Ascending aorta (tissue), 2 donors: Measurements from ENCODE around the gene TGIF2. TPM values are rescaled to one million over a fixed set of nuclear protein-coding genes. Genes with fewer than 3 reads are reported as not detected.

Experiments used
- DNase-seq, 2 donors: peaks; one replicate each; pipeline ENCODE4 v3.0.0-alpha.2; 2019; ENCODE audit warnings: low spot score in 2 of 2
- H3K27ac ChIP-seq, 2 donors: fragments of 200-600 bp; sonication (generic); one replicate each; pipeline ENCODE4 v1.5.1; 2016 to 2017; ENCODE audit warnings: mild to moderate bottlenecking in 1 of 2
- H3K27me3 ChIP-seq: fragments of 200-600 bp; sonication (generic); one replicate; pipeline ENCODE4 v1.5.1; 2017
- H3K36me3 ChIP-seq, 2 donors: fragments of 200-600 bp; sonication (generic); one replicate each; pipeline ENCODE4 v1.5.1; 2016
- H3K4me1 ChIP-seq, 2 donors: fragments of 200-600 bp; sonication (generic); one replicate each; pipeline ENCODE4 v1.5.1; 2016 to 2017; ENCODE audit warnings: mild to moderate bottlenecking in 1 of 2
- H3K4me3 ChIP-seq, 2 donors: fragments of 200-600 bp; sonication (generic); one replicate each; pipeline ENCODE4 v1.5.1; 2016 to 2017; ENCODE audit warnings: mild to moderate bottlenecking in 1 of 2
- H3K9me3 ChIP-seq, 2 donors: fragments of 200-600 bp; sonication (generic); one replicate each; pipeline ENCODE4 v1.5.1; 2016
- CTCF ChIP-seq, 3 experiments: fragments of 200-600 bp in 2 of 3; fragments of 450-650 bp in 1 of 3; sonication (generic) in 2 of 3; IDR thresholded peaks; one replicate each; pipeline ENCODE4 v1.5.1; 2016 to 2019; ENCODE audit warnings: antibody characterized with exemption in 3 of 3, mild to moderate bottlenecking in 1 of 3, moderate library complexity in 1 of 3
- intact Hi-C: fragments of 100-400 bp; cut with DNase I; formaldehyde crosslinking; loops from one replicate; pipeline ENCODE4 v1.15.1; 2023
- total RNA-seq: library from RNA; depleted of rRNA; stranded (reverse); fragments of >200 nt; gene quantifications from one replicate; pipeline ENCODE4 v1.1.0, GENCODE V29; 2016

The TGIF2 gene
- total RNA-seq, 1 donor from 2014 or later = 29.8 TPM

- Histone ChIP-seq H3K27me3 (no peaks in the 10 kb centered on the region), H3K4me1 (peaks cover 0 to 18% of the 10 kb centered on the region in 2 donors), H3K36me3 (peaks cover 53 to 57% of the 10 kb centered on the region in 2 donors), H3K27ac (peak overlapping the region in 1 of 2 donors; percentile 39), H3K4me3 (no peak overlapping the region), H3K9me3 (no peaks in the 10 kb centered on the region)
- intact Hi-C loops = loop anchor here (5.0 kb wide), 1 partner anchor 61 kb away; no protein-coding TSS in a partner anchor
- TF ChIP-seq CTCF (IDR thresholded peaks at IDR 0.05) = no peak
- peak in 1 of 2 donors; percentile 42 for DNase-seq
Measured at GRCh38 chr20:36528176-36528874, 45.1 kb upstream of the TGIF2 start.

- peaks cover 48 to 54% of the 10 kb centered on the region in 2 donors for H3K36me3 ChIP-seq
- peak in 1 of 2 donors; percentile 50 for DNase-seq
- no peak for TF ChIP-seq CTCF (IDR thresholded peaks at IDR 0.05)
- no peaks in the 10 kb centered on the region for H3K27me3 ChIP-seq
- peaks cover 0 to 14% of the 10 kb centered on the region in 2 donors for H3K4me1 ChIP-seq
- intact Hi-C loops = loop anchor here (5.0 kb wide), 1 partner anchor 62 kb away; no protein-coding TSS in a partner anchor
- no peak overlapping the region for H3K4me3 ChIP-seq
- peak overlapping the region; percentile 18 to 39 for H3K27ac ChIP-seq
- H3K9me3 ChIP-seq = no peaks in the 10 kb centered on the region
Measured at GRCh38 chr20:36528875-36529417, 44.5 kb upstream of the TGIF2 start.

DNA sequence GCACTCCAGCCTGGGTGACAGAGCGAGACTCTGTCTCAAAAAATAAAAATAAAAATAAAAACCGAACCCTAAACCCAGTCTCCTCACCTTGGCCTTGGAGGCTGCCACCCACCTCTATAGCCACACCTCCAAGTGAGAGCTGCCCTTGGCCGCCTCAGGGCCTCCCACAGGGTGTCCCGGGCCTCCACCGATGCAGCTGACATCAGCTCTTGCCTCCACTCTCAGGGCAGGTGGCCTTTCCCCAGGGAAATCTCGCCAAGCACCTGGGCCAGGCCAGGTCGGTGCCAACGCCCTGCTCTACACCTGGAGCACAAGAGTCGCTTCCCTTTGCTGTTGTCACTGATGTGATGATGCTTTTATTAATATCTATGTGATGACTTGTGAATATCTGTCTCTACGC is 41.0 kb upstream of the TGIF2 start:
- peaks cover 16 to 20% of the 10 kb centered on the region in 2 donors for H3K36me3 ChIP-seq
- H3K4me1 ChIP-seq = peaks cover 0 to 9% of the 10 kb centered on the region in 2 donors
- H3K27ac ChIP-seq = no peak overlapping the region
- H3K27me3 ChIP-seq = no peaks in the 10 kb centered on the region
- intact Hi-C loops = no loop called here
- H3K4me3 ChIP-seq = no peak overlapping the region
- TF ChIP-seq CTCF (IDR thresholded peaks at IDR 0.05) = no peak
- peak in 1 of 2 donors; percentile 39 for DNase-seq
- H3K9me3 ChIP-seq = no peaks in the 10 kb centered on the region

GRCh38 chr20:36532822-36533221 is 40.6 kb upstream of the TGIF2 start:
- intact Hi-C loops = no loop called here
- Histone ChIP-seq H3K4me3 (no peak overlapping the region), H3K9me3 (no peaks in the 10 kb centered on the region), H3K36me3 (peaks cover 12 to 16% of the 10 kb centered on the region in 2 donors), H3K27ac (peak overlapping the region in 1 of 2 donors; percentile 39), H3K27me3 (no peaks in the 10 kb centered on the region), H3K4me1 (peaks cover 4 to 10% of the 10 kb centered on the region in 2 donors)
- TF ChIP-seq CTCF (IDR thresholded peaks at IDR 0.05) = no peak
- peak in 1 of 2 donors; percentile 53 for DNase-seq

DNA sequence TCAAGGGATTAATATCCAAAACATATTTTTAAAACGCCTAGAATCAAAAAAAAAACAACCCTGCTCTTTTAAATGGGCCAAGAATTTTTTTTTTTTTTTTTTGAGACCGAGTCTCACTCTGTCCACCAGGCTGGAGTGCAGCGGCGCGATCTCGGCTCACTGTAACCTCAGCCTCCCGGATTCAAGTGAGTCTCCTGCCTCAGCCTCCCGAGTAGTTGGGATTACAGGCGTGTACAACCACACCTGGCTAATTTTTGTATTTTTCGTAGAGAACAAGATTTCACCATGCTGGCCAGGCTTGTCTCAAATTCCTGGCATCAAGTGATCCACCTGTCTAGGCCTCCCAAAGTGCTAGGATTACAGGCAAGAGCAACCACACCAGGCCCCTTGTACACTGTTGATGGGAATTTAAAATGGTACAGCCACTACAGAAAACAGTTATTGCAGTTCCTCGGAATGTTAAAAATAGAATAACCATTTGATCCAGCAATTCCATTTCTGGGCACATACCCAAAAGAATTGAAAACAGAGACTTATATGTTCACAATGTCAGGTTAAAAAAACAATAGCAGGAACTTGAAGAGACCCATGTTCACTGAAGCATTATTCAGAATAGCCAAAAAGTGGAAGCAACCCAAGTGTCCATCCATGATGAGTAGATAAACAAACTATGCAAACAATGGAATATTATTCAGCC is 35.2 kb upstream of the TGIF2 start:
- DNase-seq = peak in 1 of 2 donors; percentile 60
- Histone ChIP-seq H3K27ac (peak overlapping the region; percentile 77 to 98), H3K4me1 (peaks cover 5 to 31% of the 10 kb centered on the region in 2 donors), H3K36me3 (peaks cover 0 to 8% of the 10 kb centered on the region in 2 donors), H3K27me3 (no peaks in the 10 kb centered on the region), H3K9me3 (no peaks in the 10 kb centered on the region), H3K4me3 (peak overlapping the region in 1 of 2 donors; percentile 93)
- peak in 1 of 3 experiments; percentile 20 for TF ChIP-seq CTCF (IDR thresholded peaks at IDR 0.05)
- intact Hi-C loops = no loop called here
